Caco-2 (cell line): Measurements from ENCODE around the gene FNDC3B. TPM values are rescaled to one million over a fixed set of nuclear protein-coding genes. Genes with fewer than 3 reads are reported as not detected.

Experiments
- BruUV-seq: library from RNA; stranded (reverse); fragments of 400-500 nt; replicated peaks from 2 replicates; lab custom pipeline; 2021; lab: Mats Ljungman, UMichigan
- CTCF ChIA-PET: fragments of 300-600 bp; sonication (Branson Sonifier 250); formaldehyde crosslinking; loops from one replicate; lab custom pipeline; 2022; ENCODE audit warnings: antibody characterized with exemption; lab: Charles Lee
- POLR2A ChIA-PET: fragments of 300-600 bp; sonication (Branson Sonifier 250); formaldehyde crosslinking; loops from one replicate; lab custom pipeline; 2022; ENCODE audit warnings: antibody characterized with exemption; lab: Charles Lee
- DNase-seq, 2 experiments: peaks; one replicate each; pipeline versions ENCODE4 v3.0.0 to v3.0.0-alpha.2; 2020 to 2022
- H3K27me3 ChIP-seq: replicated peaks from 2 replicates; pipeline ENCODE4 v1.6.0; 2011; ENCODE audit warnings: low read length; ENCODE audit not compliant: control insufficient read depth, insufficient read depth
- H3K36me3 ChIP-seq: 2 replicates; pipeline ENCODE4 v1.5.1; 2011; ENCODE audit warnings: low read length; ENCODE audit not compliant: control insufficient read depth, insufficient read depth
- H3K4me1 ChIP-seq: fragments of 250-450 bp; sonication (Bioruptor Pico); 2 replicates; pipeline ENCODE4 v1.5.1; 2020; ENCODE audit warnings: mild to moderate bottlenecking
- H3K4me3 ChIP-seq: 2 replicates; pipeline ENCODE4 v1.5.1; 2011; ENCODE audit warnings: low read depth, mild to moderate bottlenecking, control low read depth, low read length
- H3K9me3 ChIP-seq: fragments of 250-450 bp; sonication (Bioruptor Pico); 2 replicates; pipeline ENCODE4 v1.5.1; 2020; ENCODE audit warnings: mild to moderate bottlenecking, moderate library complexity
- H3K27ac Mint-ChIP-seq: one replicate; pipeline ENCODE4 v1.8.0; 2022; ENCODE audit warnings: mixed read lengths; ENCODE audit not compliant: unreplicated experiment
- H3K27me3 Mint-ChIP-seq: one replicate; pipeline ENCODE4 v1.8.0; 2022; ENCODE audit warnings: mixed read lengths; ENCODE audit not compliant: insufficient read depth, unreplicated experiment
- H3K36me3 Mint-ChIP-seq: one replicate; pipeline ENCODE4 v1.8.0; 2022; ENCODE audit warnings: mild to moderate bottlenecking, mixed read lengths; ENCODE audit not compliant: insufficient read depth, unreplicated experiment
- H3K4me1 Mint-ChIP-seq: one replicate; pipeline ENCODE4 v1.8.0; 2022; ENCODE audit warnings: low read depth, mixed read lengths; ENCODE audit not compliant: unreplicated experiment
- H3K4me3 Mint-ChIP-seq: one replicate; pipeline ENCODE4 v1.8.0; 2022; ENCODE audit warnings: mild to moderate bottlenecking, moderate library complexity, mixed read lengths; ENCODE audit not compliant: unreplicated experiment
- H3K9me3 Mint-ChIP-seq: one replicate; pipeline ENCODE4 v1.8.0; 2022; ENCODE audit warnings: mixed read lengths; ENCODE audit not compliant: unreplicated experiment
- intact Hi-C: fragments of 100-400 bp; cut with micrococcal nuclease; formaldehyde crosslinking; loops from one replicate; pipeline ENCODE4 v1.10.0; 2022; ENCODE audit not compliant: unreplicated experiment
- total RNA-seq: library from RNA; stranded (reverse); gene quantifications from 2 replicates; pipeline ENCODE4 v1.2.3, GENCODE V29; 2022
- TF ChIP-seq, protein P1 (sequence below), 2 experiments: fragments of 200-600 bp in 1 of 2; IDR thresholded peaks; 1 replicate in 1 of 2; 2 replicates in 1 of 2; pipeline versions ENCODE4 v1.5.1 to v1.8.0; 2011 to 2022; ENCODE audit warnings: antibody characterized with exemption in 1 of 2, control low read depth in 1 of 2, inconsistent platforms in 1 of 2, low read depth in 1 of 2, low read length in 1 of 2, mild to moderate bottlenecking in 1 of 2, moderate library complexity in 1 of 2; ENCODE audit not compliant: insufficient read depth in 1 of 2, severe bottlenecking in 1 of 2, unreplicated experiment in 1 of 2

FNDC3B gene
- total RNA-seq, 1 experiment from 2014 or later, result 59.8 TPM

DNA sequence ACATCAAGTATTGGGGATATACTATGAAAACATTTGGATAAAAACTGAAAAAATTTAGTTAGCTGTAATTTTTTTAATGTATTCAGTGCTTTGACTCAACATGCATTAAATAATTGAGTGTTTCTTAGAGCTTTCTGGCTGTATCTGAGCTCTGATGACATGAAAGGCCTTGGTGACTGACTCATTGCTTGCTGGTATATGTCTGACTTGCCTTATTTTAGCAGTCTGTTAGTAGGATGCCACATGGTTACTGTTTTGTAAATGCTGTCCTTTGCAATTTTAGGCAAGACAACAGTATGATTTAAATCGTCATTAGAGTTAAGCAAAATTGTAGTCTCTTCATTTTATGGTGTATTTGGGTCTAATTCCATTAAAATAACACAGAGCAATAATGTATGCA, 209.7 kb downstream of the FNDC3B start:
- Histone ChIP-seq H3K4me1 (no peaks in the 10 kb centered on the region), H3K27me3 (no peaks in the 10 kb centered on the region), H3K4me3 (no peak overlapping the region), H3K9me3 (no peaks in the 10 kb centered on the region), H3K36me3 (no peaks in the 10 kb centered on the region)
- TF ChIP-seq, protein P1, sequence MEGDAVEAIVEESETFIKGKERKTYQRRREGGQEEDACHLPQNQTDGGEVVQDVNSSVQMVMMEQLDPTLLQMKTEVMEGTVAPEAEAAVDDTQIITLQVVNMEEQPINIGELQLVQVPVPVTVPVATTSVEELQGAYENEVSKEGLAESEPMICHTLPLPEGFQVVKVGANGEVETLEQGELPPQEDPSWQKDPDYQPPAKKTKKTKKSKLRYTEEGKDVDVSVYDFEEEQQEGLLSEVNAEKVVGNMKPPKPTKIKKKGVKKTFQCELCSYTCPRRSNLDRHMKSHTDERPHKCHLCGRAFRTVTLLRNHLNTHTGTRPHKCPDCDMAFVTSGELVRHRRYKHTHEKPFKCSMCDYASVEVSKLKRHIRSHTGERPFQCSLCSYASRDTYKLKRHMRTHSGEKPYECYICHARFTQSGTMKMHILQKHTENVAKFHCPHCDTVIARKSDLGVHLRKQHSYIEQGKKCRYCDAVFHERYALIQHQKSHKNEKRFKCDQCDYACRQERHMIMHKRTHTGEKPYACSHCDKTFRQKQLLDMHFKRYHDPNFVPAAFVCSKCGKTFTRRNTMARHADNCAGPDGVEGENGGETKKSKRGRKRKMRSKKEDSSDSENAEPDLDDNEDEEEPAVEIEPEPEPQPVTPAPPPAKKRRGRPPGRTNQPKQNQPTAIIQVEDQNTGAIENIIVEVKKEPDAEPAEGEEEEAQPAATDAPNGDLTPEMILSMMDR (IDR thresholded peaks at IDR 0.05; ENCODE audit: insufficient read depth in 1 of 2, low read depth in 1 of 2, low read length in 1 of 2, severe bottlenecking in 1 of 2, unreplicated experiment in 1 of 2), result no peak
- CTCF ChIA-PET, result interaction anchor here (0.6 kb wide), 1 partner anchor 209 kb away, joined by 5 read pairs; no protein-coding TSS in a partner anchor
- intact Hi-C loops, result no loop called here
- POLR2A ChIA-PET, result no interaction called here
- Mint-ChIP-seq H3K27me3 (no peaks in the 10 kb centered on the region), H3K9me3 (no peaks in the 10 kb centered on the region), H3K4me1 (no peaks in the 10 kb centered on the region), H3K36me3 (peaks cover 17% of the 10 kb centered on the region), H3K27ac (no peak overlapping the region), H3K4me3 (no peak overlapping the region)
- DNase-seq, result no peak
- no TSS peak for BruUV-seq

DNA sequence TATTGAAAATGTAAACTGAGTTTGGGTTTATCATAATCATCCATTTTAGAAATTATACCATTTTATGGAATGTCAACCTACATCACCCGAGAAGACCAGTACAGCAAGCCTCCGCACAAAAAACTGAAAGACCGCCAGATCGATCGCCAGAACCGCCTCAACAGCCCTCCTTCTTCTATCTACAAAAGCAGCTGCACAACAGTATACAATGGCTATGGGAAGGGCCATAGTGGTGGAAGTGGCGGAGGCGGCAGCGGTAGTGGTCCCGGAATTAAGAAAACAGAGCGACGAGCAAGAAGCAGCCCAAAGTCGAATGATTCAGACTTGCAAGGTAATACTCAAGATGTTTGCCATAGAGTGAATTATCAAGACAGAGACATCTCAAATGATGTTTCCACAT, 211.8 kb downstream of the FNDC3B start:
- H3K4me3 Mint-ChIP-seq, result no peak overlapping the region
- no peaks in the 10 kb centered on the region for H3K27me3 ChIP-seq
- no peaks in the 10 kb centered on the region for H3K9me3 ChIP-seq
- TF ChIP-seq, protein P1 (IDR thresholded peaks at IDR 0.05; ENCODE audit: insufficient read depth in 1 of 2, low read depth in 1 of 2, low read length in 1 of 2, severe bottlenecking in 1 of 2, unreplicated experiment in 1 of 2), result no peak
- ChIA-PET POLR2A (no interaction called here), CTCF (no interaction called here)
- peaks cover 6% of the 10 kb centered on the region for H3K4me1 Mint-ChIP-seq
- intact Hi-C loops, result no loop called here
- DNase-seq, result no peak
- H3K9me3 Mint-ChIP-seq, result no peaks in the 10 kb centered on the region
- no TSS peak for BruUV-seq
- H3K36me3 ChIP-seq, result no peaks in the 10 kb centered on the region
- H3K27ac Mint-ChIP-seq, result no peak overlapping the region
- H3K4me3 ChIP-seq, result no peak overlapping the region
- no peaks in the 10 kb centered on the region; the same call in 1 of the 2 replicates for H3K4me1 ChIP-seq
- H3K27me3 Mint-ChIP-seq, result no peaks in the 10 kb centered on the region
- peaks cover 37% of the 10 kb centered on the region for H3K36me3 Mint-ChIP-seq

DNA sequence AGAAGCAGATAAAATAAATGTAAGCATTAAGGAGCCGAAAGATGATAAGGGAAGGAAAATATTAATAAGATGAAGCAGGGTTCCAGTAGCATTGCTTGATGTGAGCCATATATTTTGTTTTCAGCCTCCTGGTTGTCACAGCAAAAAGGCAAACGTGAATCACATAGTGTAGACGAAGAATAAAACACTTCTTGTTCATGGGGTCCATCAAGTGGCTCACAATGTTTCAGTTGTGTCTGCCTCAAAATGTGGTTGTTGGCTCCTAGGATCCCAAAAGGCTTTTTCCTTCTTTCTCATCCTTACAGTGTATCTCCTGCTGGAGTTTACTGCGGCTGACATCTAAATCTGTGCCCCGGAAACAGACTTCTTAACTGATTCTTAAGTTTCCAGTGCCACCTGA, 213.8 kb downstream of the FNDC3B start:
- Mint-ChIP-seq H3K27me3 (no peaks in the 10 kb centered on the region), H3K9me3 (no peaks in the 10 kb centered on the region), H3K27ac (no peak overlapping the region), H3K4me1 (peaks cover 22% of the 10 kb centered on the region), H3K4me3 (no peak overlapping the region), H3K36me3 (peaks cover 49% of the 10 kb centered on the region)
- Histone ChIP-seq H3K36me3 (no peaks in the 10 kb centered on the region), H3K27me3 (no peaks in the 10 kb centered on the region), H3K4me1 (peaks cover 18% of the 10 kb centered on the region), H3K9me3 (no peaks in the 10 kb centered on the region), H3K4me3 (no peak overlapping the region)
- intact Hi-C loops, result no loop called here
- CTCF ChIA-PET, result no interaction called here
- DNase-seq, result no peak
- TF ChIP-seq, protein P1 (IDR thresholded peaks at IDR 0.05; ENCODE audit: insufficient read depth in 1 of 2, low read depth in 1 of 2, low read length in 1 of 2, severe bottlenecking in 1 of 2, unreplicated experiment in 1 of 2), result no peak
- POLR2A ChIA-PET, result no interaction called here
- no TSS peak for BruUV-seq
